SU-DHL-6 (cell line): Measurements from ENCODE around the gene TLN1.

Experiments used
- H2AFZ ChIP-seq: fragments of 200-600 bp; sonication (generic); 2 replicates; pipeline ENCODE4 v1.6.1; 2014; ENCODE audit warnings: low read depth, mild to moderate bottlenecking, moderate library complexity, mixed read lengths, antibody characterized with exemption, low read length; ENCODE audit not compliant: severe bottlenecking
- H3F3A ChIP-seq: fragments of 200-600 bp; shearing (Covaris generic); 2 replicates; pipeline ENCODE4 v1.6.0; 2016; ENCODE audit warnings: antibody characterized with exemption, mild to moderate bottlenecking; ENCODE audit not compliant: insufficient read depth
- H3K27ac ChIP-seq: fragments of 200-600 bp; sonication (generic); 2 replicates; pipeline ENCODE4 v1.5.1; 2016; ENCODE audit warnings: low read depth, mild to moderate bottlenecking, low read length, moderate library complexity, mixed read lengths
- H3K27me3 ChIP-seq: fragments of 200-600 bp; sonication (generic), shearing (Covaris generic); 2 replicates; pipeline ENCODE4 v1.6.0; 2014; ENCODE audit warnings: mild to moderate bottlenecking, low read length
- H3K36me3 ChIP-seq: fragments of 200-600 bp; sonication (generic); 2 replicates; pipeline ENCODE4 v1.6.1; 2014; ENCODE audit warnings: mild to moderate bottlenecking, low read length, mixed read lengths
- H3K4me2 ChIP-seq: fragments of 300-600, 200-600 bp; shearing (Covaris generic), sonication (generic); 2 replicates; pipeline ENCODE4 v1.6.0; 2014; ENCODE audit warnings: low read length, low read depth, mild to moderate bottlenecking; ENCODE audit not compliant: poor library complexity, severe bottlenecking
- H3K4me3 ChIP-seq: fragments of 200-600 bp; sonication (generic); 2 replicates; pipeline ENCODE4 v1.5.1; 2014; ENCODE audit warnings: antibody characterized with exemption, low read length, mild to moderate bottlenecking, mixed read lengths; ENCODE audit not compliant: insufficient read depth, poor library complexity, severe bottlenecking
- H3K79me2 ChIP-seq: fragments of 200-600 bp; sonication (generic); 2 replicates; pipeline ENCODE4 v1.6.1; 2014; ENCODE audit warnings: mild to moderate bottlenecking, low read length, moderate library complexity; ENCODE audit not compliant: insufficient read depth
- H3K9ac ChIP-seq: fragments of 200-600 bp; sonication (generic); 2 replicates; pipeline ENCODE4 v1.7.0; 2014; ENCODE audit warnings: mild to moderate bottlenecking, low read length
- H3K9me2 ChIP-seq: fragments of 200-600 bp; sonication (generic); replicated peaks from 2 replicates; pipeline ENCODE4 v1.6.1; 2014; ENCODE audit warnings: low read length; ENCODE audit not compliant: insufficient read depth
- H3K9me3 ChIP-seq: fragments of 200-600 bp; sonication (generic); 2 replicates; pipeline ENCODE4 v1.6.1; 2014; ENCODE audit warnings: low read length, mixed read lengths; ENCODE audit not compliant: insufficient read depth
- H4K20me1 ChIP-seq: fragments of 200-600 bp; sonication (generic); 2 replicates; pipeline ENCODE4 v1.6.1; 2014; ENCODE audit warnings: low read depth, mild to moderate bottlenecking, antibody characterized with exemption, low read length, moderate library complexity, mixed read lengths
- CTCF ChIP-seq: fragments of 200-600 bp; sonication (generic); IDR thresholded peaks from one replicate; pipeline ENCODE4 v1.5.1; 2017; ENCODE audit warnings: antibody characterized with exemption, mild to moderate bottlenecking, low read length, moderate library complexity; ENCODE audit not compliant: insufficient read depth, poor library complexity, severe bottlenecking
- EZH2phosphoT487 ChIP-seq: fragments of 200-600 bp; sonication (generic), shearing (Covaris generic); conservative IDR thresholded peaks from 2 replicates; pipeline ENCODE4 v1.6.1; 2018; ENCODE audit warnings: mild to moderate bottlenecking, antibody characterized with exemption, low read length, moderate library complexity, mixed read lengths

The TLN1 gene

GRCh38 chr9:35650341-35651158 lies 81.4 kb downstream of the TLN1 start, which contains the start of gene SIT1:
SIT1 (minus strand) TSS chr9:35650931; CDS start chr9:35650853, 78 bp downstream.
- H3K9me2 ChIP-seq: no peaks in the 10 kb centered on the region
- peak within 1 kb of the TSS; percentile 80 for H3K4me2 ChIP-seq
- H3K36me3 ChIP-seq: no peaks in the 10 kb centered on the region
- H3K9ac ChIP-seq: peak within 1 kb of the TSS; percentile 76
- peaks cover 10% of the 10 kb centered on the region for H3K79me2 ChIP-seq
- peaks cover 49% of the 10 kb centered on the region for H3F3A ChIP-seq
- no peaks in the 10 kb centered on the region for H3K9me3 ChIP-seq
- peak within 1 kb of the TSS; percentile 78 for H3K4me3 ChIP-seq
- H3K27me3 ChIP-seq: no peaks in the 10 kb centered on the region
- H4K20me1 ChIP-seq: no peaks in the 10 kb centered on the region
- no peak for TF ChIP-seq EZH2phosphoT487
- TF ChIP-seq CTCF: no peak
- H2AFZ ChIP-seq: peak within 1 kb of the TSS; percentile 54
- H3K27ac ChIP-seq: peak within 1 kb of the TSS; percentile 91

- no peaks in the 10 kb centered on the region for H3K36me3 ChIP-seq
- no peaks in the 10 kb centered on the region for H3K27me3 ChIP-seq
- TF ChIP-seq EZH2phosphoT487 (no peak), CTCF (no peak)
- H3K27ac ChIP-seq: peak overlapping the region; percentile 91
- H3K9me2 ChIP-seq: no peaks in the 10 kb centered on the region
- H2AFZ ChIP-seq: peak overlapping the region; percentile 54
- peak overlapping the region; percentile 76 for H3K9ac ChIP-seq
- H3K79me2 ChIP-seq: peaks cover 10% of the 10 kb centered on the region
- H3K4me2 ChIP-seq: peak overlapping the region; percentile 80
- H3K4me3 ChIP-seq: peak overlapping the region; percentile 78
- H3F3A ChIP-seq: peaks cover 49% of the 10 kb centered on the region
- H3K9me3 ChIP-seq: no peaks in the 10 kb centered on the region
- H4K20me1 ChIP-seq: no peaks in the 10 kb centered on the region
Observed at GRCh38 chr9:35649431-35650340, 82.3 kb downstream of the TLN1 start.
